HepG2 (cell line): Measurements from ENCODE around the gene SCO1.

ENCODE experiments used
- FOXO1 ChIP-seq: sonication (generic); formaldehyde crosslinking; IDR thresholded peaks from 2 replicates; pipeline ENCODE4 v1.4.0; 2020; ENCODE audit warnings: missing genetic modification reagents
- HOXA7 ChIP-seq: sonication (generic); formaldehyde crosslinking; IDR thresholded peaks from 2 replicates; pipeline ENCODE4 v1.8.1; 2022; ENCODE audit warnings: mild to moderate bottlenecking, missing genetic modification reagents, moderate library complexity
- MTF1 ChIP-seq: sonication (generic); formaldehyde crosslinking; IDR thresholded peaks from 2 replicates; pipeline ENCODE4 v1.5.0; 2020; ENCODE audit warnings: missing genetic modification reagents
- PHF8 ChIP-seq: sonication (generic); formaldehyde crosslinking; IDR thresholded peaks from 2 replicates; pipeline ENCODE4 v1.5.0; 2020; ENCODE audit warnings: missing genetic modification reagents
- SP1 ChIP-seq, 2 experiments: fragments of 450-650 bp in 1 of 2; sonication (generic) in 1 of 2; formaldehyde crosslinking in 1 of 2; IDR thresholded peaks; 2 replicates each; pipeline versions ENCODE4 v1.4.0 to v1.6.1; 2016 to 2020; ENCODE audit warnings: missing genetic modification reagents in 1 of 2
- TCF12 ChIP-seq, 2 experiments: fragments of 450-650 bp in 1 of 2; sonication (generic) in 1 of 2; formaldehyde crosslinking in 1 of 2; IDR thresholded peaks; 2 replicates each; pipeline versions ENCODE4 v1.6.1 to v1.8.0; 2017 to 2022; ENCODE audit warnings: antibody characterized with exemption in 1 of 2, mild to moderate bottlenecking in 1 of 2, missing genetic modification reagents in 1 of 2, moderate library complexity in 1 of 2
- ZNF12 ChIP-seq: sonication (generic); formaldehyde crosslinking; IDR thresholded peaks from 2 replicates; pipeline ENCODE4 v1.5.0; 2020; ENCODE audit warnings: missing genetic modification reagents
- TF ChIP-seq, protein P1 (sequence below): sonication (generic); formaldehyde crosslinking; IDR thresholded peaks from 2 replicates; pipeline ENCODE4 v1.4.0; 2020; ENCODE audit warnings: missing genetic modification reagents, mild to moderate bottlenecking, borderline replicate concordance
- TF ChIP-seq, protein P2 (sequence below): sonication (generic); formaldehyde crosslinking; IDR thresholded peaks from 2 replicates; pipeline ENCODE4 v1.5.0; 2020; ENCODE audit warnings: mild to moderate bottlenecking, missing genetic modification reagents, moderate library complexity
- TF ChIP-seq, protein P3 (sequence below): sonication (generic); formaldehyde crosslinking; conservative IDR thresholded peaks from 2 replicates; pipeline ENCODE4 v1.4.0; 2020; ENCODE audit warnings: missing genetic modification reagents

DNA sequence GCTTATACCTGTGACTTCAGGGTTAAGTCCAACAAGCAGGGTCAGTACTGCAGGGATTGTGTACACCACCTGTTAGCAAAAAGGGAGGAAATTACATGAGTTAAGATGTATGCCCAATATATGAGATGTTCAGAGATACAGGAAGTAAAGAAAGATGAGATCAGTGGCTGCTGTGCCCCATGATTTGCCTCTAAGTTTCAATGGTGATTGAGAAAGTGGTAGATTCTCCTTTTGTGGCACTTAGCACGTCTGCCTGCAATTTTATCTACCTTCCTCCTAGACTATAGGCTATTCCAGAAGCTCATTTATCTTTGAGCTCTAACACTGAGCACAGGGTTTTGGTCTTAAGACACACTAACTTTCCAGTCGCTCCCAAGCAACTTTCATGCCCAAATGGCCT is 28.9 kb upstream of the SCO1 start:
- TF ChIP-seq MTF1 (CRISPR knock-in tag) (no peak), FOXO1 (no peak), ZNF12 (CRISPR knock-in tag) (no peak), HOXA7 (CRISPR knock-in tag) (no peak), SP1 (IDR thresholded peaks at IDR 0.05) (no peak), SP1 (CRISPR knock-in tag; IDR thresholded peaks at IDR 0.05) (no peak), TCF12 (IDR thresholded peaks at IDR 0.05) (no peak), TCF12 (CRISPR knock-in tag; IDR thresholded peaks at IDR 0.05) (no peak), PHF8 (CRISPR knock-in tag) (no peak)
- TF ChIP-seq, protein P1, sequence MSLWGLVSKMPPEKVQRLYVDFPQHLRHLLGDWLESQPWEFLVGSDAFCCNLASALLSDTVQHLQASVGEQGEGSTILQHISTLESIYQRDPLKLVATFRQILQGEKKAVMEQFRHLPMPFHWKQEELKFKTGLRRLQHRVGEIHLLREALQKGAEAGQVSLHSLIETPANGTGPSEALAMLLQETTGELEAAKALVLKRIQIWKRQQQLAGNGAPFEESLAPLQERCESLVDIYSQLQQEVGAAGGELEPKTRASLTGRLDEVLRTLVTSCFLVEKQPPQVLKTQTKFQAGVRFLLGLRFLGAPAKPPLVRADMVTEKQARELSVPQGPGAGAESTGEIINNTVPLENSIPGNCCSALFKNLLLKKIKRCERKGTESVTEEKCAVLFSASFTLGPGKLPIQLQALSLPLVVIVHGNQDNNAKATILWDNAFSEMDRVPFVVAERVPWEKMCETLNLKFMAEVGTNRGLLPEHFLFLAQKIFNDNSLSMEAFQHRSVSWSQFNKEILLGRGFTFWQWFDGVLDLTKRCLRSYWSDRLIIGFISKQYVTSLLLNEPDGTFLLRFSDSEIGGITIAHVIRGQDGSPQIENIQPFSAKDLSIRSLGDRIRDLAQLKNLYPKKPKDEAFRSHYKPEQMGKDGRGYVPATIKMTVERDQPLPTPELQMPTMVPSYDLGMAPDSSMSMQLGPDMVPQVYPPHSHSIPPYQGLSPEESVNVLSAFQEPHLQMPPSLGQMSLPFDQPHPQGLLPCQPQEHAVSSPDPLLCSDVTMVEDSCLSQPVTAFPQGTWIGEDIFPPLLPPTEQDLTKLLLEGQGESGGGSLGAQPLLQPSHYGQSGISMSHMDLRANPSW (CRISPR knock-in tag), result no peak
- TF ChIP-seq, protein P2, sequence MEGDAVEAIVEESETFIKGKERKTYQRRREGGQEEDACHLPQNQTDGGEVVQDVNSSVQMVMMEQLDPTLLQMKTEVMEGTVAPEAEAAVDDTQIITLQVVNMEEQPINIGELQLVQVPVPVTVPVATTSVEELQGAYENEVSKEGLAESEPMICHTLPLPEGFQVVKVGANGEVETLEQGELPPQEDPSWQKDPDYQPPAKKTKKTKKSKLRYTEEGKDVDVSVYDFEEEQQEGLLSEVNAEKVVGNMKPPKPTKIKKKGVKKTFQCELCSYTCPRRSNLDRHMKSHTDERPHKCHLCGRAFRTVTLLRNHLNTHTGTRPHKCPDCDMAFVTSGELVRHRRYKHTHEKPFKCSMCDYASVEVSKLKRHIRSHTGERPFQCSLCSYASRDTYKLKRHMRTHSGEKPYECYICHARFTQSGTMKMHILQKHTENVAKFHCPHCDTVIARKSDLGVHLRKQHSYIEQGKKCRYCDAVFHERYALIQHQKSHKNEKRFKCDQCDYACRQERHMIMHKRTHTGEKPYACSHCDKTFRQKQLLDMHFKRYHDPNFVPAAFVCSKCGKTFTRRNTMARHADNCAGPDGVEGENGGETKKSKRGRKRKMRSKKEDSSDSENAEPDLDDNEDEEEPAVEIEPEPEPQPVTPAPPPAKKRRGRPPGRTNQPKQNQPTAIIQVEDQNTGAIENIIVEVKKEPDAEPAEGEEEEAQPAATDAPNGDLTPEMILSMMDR (CRISPR knock-in tag), result no peak
- TF ChIP-seq, protein P3, sequence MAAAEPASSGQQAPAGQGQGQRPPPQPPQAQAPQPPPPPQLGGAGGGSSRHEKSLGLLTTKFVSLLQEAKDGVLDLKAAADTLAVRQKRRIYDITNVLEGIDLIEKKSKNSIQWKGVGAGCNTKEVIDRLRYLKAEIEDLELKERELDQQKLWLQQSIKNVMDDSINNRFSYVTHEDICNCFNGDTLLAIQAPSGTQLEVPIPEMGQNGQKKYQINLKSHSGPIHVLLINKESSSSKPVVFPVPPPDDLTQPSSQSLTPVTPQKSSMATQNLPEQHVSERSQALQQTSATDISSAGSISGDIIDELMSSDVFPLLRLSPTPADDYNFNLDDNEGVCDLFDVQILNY (CRISPR knock-in tag), result no peak
